Measurements from ENCODE around the gene SMAD9.

Gene SMAD9

GRCh38 chr13:36870050-36870692 is 49.9 kb downstream of the SMAD9 start:
- DNase-seq: no peak

GRCh38 chr13:36866232-36866631 is 53.8 kb downstream of the SMAD9 start:
- DNase-seq: no peak

GRCh38 chr13:36865265-36865664 is 54.8 kb downstream of the SMAD9 start:
- DNase-seq: no peak

GRCh38 chr13:36862722-36863121 is 57.3 kb downstream of the SMAD9 start:
- DNase-seq: no peak

- DNase-seq: no peak
Observed at GRCh38 chr13:36862002-36862685, 57.9 kb downstream of the SMAD9 start.

- DNase-seq: no peak
Observed at GRCh38 chr13:36859259-36859658, 60.8 kb downstream of the SMAD9 start.

GRCh38 chr13:36858290-36858689 is 61.7 kb downstream of the SMAD9 start:
- DNase-seq: peak in 1 of 58 donors; percentile 32

- DNase-seq: no peak
Observed at GRCh38 chr13:36857253-36857652, 62.8 kb downstream of the SMAD9 start.

- no peak for DNase-seq
Observed at GRCh38 chr13:36850790-36851438, 69.1 kb downstream of the SMAD9 start.

- no peak for DNase-seq
Observed at GRCh38 chr13:36848199-36848982, 71.6 kb downstream of the SMAD9 start.

- no peak for DNase-seq
Observed at GRCh38 chr13:36847606-36848005, 72.4 kb downstream of the SMAD9 start.

GRCh38 chr13:36841391-36841790 is 78.6 kb downstream of the SMAD9 start:
- peak in 1 of 58 donors; percentile 4 for DNase-seq

- no peak for DNase-seq
Observed at GRCh38 chr13:36840718-36841250, 79.3 kb downstream of the SMAD9 start.

GRCh38 chr13:36839981-36840380 is 80.1 kb downstream of the SMAD9 start:
- no peak for DNase-seq

GRCh38 chr13:36839281-36839680 is 80.8 kb downstream of the SMAD9 start:
- DNase-seq: no peak

GRCh38 chr13:36837354-36838092 is 82.5 kb downstream of the SMAD9 start:
- DNase-seq: no peak

GRCh38 chr13:36834299-36834698 is 85.7 kb downstream of the SMAD9 start:
- no peak for DNase-seq

GRCh38 chr13:36831291-36831690 is 88.7 kb downstream of the SMAD9 start:
- DNase-seq: no peak

GRCh38 chr13:36829753-36830152 is 90.3 kb downstream of the SMAD9 start:
- no peak for DNase-seq

- DNase-seq: no peak
Observed at GRCh38 chr13:36822785-36823184, 97.3 kb downstream of the SMAD9 start.

GRCh38 chr13:36820222-36820621 is 99.8 kb downstream of the SMAD9 start:
- no peak for DNase-seq

Data from anterior cingulate cortex (tissue), 58 donors.